Erythroblast (primary cell): ENCODE results near the gene CKB.

Source experiments
- DNase-seq, 2 experiments: peaks; one replicate each; lab custom pipeline; 2025; lab: John Stamatoyannopoulos, UW
- GATA1 ChIP-seq: IDR thresholded peaks from 2 replicates; pipeline ENCODE4 v1.6.1; 2011; ENCODE audit warnings: low read depth, mild to moderate bottlenecking, control low read depth, low read length, moderate library complexity
- POLR2A ChIP-seq: IDR thresholded peaks from 2 replicates; pipeline ENCODE4 v1.6.1; 2011; ENCODE audit warnings: mild to moderate bottlenecking, low read length

The CKB gene

DNA sequence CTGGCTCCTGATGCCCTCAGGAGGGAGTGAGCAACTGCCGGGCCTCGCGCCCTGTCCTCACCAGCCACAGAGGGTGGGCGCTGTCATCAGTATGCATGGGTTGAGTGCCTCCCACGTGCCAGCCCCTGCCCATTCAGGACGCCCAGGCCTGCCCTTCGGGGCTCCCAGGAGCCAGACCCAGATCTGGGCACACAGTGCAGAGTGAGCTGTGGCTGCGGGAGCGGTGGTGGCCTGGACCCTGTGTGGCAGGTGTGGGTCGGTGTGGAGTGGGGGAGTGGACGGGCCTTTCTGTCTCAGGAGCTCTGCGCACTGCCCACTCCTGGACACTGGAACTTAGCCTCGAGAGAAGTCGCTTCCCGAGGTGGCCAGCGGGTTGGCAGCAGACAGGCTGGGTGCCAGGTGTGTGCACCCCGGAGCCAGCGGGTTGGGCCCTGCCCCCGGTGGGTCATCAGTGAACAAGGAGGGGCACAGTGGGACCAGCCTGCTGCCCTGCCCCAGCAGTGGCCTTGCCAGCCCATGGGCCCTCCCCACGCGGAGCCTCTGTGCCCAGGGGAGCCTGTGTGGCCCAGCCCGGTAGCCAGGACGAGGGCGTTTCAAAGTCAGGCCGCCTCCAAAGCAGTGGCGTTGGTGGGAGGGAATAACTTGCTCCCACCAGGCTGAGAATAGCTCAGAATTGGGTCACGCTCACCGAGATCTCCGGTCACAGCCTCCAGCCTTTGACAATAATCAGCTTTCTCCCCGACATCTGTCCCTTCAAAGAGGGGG, 15.8 kb upstream of the CKB start:
- TF ChIP-seq POLR2A (no peak), GATA1 (no peak)

DNA sequence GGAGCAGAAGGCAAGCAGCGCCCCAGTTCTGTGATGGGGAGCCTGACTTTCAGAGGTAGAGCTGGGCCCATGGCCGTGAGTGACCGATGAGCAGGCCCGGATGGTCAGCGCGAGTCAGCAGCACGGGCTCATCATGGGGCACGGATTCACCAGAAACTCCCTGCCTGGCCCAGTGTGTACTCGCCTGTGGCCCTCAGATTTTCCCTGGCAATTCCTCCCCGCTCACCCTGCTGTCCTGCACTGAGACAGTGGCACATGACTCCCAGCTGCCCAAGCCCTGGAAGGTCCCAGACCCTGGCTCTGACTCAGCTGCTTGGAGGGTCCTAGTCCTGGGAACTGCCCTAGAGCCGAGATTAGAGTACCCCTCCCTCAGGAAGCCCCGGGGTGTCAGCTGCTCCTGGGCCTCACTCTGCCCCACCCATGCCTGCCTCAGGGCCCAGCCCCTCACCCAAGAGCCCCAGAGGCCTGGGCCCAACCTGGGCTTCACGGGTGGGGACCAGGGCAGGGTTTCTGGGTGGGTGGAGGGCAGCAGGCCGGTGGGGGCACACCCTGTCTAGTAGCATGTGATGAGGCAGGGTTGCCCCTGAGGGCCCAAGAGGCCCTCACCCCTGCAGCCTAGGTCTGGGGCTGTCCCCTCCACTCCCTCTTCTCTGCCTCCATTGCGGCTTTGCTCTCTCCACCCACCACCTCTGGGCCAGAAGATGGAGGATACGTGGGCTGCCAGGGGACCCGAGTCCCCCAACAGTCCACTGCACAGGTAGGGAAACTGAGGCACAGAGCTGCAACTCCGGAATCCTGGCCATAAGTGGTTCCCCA, 14.8 kb upstream of the CKB start:
- TF ChIP-seq GATA1 (no peak), POLR2A (peak; percentile 14)
- DNase-seq, result no peak

More for the DNA sequence above, 15.8 kb upstream of the CKB start:
- DNase-seq, result no peak

- no peak for DNase-seq
- no peak for TF ChIP-seq POLR2A
- TF ChIP-seq GATA1, result no peak
Observed at GRCh38 chr14:103536693-103537092, 14.1 kb upstream of the CKB start.

DNA sequence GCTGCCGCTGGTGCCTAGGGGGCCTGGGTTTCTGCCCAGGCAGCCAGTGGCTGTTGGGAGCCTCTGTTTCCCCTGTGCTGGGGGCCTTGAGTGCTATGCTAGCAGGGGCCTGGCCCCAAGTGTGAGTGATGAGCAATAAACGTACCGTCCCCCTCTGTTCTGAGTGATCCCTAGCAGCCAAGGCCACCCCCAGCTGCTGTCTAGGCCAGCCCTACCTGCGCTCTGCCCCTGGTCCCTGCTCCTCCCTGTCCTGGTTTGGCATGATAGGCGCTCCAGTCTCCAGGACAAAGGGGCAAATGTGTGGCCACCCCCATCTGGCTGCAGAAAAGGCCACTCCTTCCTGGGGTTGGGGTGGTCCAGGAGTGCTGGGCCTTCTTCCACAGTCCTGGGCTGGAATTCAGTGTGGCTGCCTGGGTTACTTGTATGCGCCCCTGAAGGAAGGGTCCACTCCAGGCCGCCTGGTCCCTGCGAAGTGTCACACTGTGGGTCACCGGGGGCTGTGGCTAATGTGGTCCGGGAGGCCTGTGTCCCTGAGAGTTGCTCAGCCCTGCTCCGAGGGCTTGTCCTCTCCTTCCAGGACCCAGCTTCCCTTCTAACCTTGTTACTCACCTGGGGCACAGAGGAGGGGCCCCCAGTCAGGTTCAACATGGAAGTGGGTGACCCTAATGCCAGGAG, 13.4 kb upstream of the CKB start:
- DNase-seq, result no peak
- TF ChIP-seq POLR2A (no peak), GATA1 (no peak)

- no peak for DNase-seq
- TF ChIP-seq POLR2A (no peak), GATA1 (no peak)
Observed at GRCh38 chr14:103535081-103535890, 12.7 kb upstream of the CKB start.

DNA sequence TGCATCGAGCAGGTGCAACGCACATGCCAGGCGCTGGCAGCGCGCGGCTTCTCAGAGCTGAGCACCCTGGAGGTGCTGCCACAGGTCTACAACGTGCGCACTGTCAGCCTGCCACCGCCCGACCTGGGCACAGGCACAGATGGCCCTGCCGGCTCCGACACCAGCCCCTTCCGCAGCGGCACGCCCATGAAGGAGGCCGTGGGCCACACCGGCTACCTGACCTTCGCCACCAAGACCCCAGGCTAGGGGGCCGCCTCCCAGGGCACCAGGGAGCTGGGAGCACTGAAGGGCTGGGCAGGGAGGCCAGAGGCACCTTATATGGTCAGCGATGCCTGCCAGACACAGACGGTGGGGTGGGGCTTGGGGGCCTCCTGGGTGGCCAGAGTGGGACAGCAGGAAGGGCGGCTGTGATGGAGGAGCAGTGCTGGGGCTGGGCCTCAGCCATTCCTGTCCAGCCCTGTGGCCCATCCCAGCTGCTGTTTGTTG, 12.0 kb upstream of the CKB start:
- TF ChIP-seq POLR2A, result no peak
- no peak for TF ChIP-seq GATA1
- DNase-seq, result no peak

- no peak for DNase-seq
- TF ChIP-seq GATA1 (no peak), POLR2A (no peak)
Observed at GRCh38 chr14:103533999-103534575, 11.5 kb upstream of the CKB start.

DNA sequence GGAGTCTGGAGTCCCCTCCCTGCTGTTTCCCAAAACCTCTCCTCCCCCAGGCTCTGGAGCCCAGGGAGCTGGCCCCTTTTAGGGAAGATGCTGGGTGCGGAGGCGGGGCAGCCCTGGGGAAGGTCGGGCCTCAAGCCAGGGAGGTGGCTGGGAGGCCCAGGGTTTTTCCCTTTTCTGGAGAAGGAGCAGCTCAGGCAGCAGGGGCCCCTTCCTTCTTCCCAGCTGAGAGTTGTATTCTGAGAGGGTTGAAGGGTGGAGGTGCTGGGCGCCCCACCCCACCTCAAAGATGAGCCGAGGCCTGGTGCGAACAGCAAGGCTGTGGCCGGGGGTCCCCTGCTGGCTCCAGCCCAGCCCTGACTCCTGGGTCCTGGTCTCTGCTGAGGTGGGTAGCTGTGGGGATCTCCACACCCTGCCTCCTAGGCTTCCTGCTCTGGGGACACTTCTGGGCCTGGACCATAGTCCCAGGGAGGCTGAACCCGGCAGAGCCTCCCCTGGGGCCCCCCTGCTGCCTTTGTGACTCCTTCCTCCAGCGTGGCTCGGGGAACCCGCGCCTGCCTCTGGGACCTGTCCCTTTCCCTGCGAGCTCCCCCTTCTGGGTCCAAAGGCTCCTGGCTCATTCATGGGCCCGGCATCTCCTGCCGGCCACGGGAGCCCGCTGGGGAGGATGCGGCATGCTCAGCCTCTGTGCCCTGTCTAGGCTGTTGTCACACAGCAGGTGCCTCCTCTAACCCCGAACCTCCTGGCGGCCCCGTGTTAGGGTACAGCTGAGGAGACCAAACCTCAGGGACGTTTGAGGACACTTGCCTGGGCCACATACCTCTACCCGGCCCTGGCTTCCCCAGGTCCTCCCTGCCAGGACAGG, 10.7 kb upstream of the CKB start:
- no peak for TF ChIP-seq POLR2A
- TF ChIP-seq GATA1, result no peak
- no peak for DNase-seq

DNA sequence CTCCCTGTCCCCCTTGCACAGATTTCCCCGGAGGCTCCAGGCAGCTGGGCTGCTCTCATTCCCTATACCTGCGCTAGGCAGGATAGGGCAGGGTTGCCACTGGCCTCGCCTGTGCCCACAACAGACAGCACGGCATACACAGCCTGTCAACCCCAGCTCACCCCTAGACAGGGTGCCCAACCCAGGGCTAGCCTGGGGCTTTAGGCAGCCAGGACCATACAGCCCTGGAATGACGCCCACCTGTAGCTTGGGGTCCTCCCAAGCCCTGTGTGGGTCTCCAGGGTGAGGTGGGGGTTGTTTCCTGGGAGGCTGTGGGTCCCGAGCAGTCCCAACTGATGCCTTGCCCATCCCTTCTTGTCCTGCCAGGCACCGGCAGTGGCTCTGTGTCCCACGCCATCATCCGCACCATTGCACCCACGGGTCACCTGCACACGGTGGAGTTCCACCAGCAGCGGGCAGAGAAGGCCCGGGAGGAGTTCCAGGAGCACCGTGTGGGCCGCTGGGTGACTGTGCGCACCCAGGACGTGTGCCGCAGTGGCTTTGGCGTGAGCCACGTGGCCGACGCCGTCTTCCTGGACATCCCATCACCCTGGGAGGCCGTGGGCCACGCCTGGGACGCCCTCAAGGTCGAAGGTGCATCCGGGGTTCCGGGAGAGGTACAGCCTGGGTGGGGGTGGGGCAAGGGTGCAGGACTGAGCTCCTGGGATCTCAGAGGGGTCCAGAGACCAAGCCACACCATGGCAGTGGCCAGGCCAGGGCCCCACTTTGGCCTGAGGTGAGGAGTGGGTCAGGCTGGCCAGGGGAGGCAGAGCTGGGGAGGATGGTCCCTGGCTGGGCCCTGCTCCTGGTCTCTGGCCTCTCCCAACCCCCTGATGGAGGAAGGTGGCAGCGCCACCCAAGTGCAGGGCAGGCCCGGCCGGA, 9.8 kb upstream of the CKB start:
- TF ChIP-seq POLR2A (no peak), GATA1 (no peak)
- no peak for DNase-seq

GRCh38 chr14:103531421-103532215, 9.0 kb upstream of the CKB start:
- TF ChIP-seq GATA1, result no peak
- no peak for TF ChIP-seq POLR2A
- no peak for DNase-seq

- TF ChIP-seq GATA1 (no peak), POLR2A (no peak)
- DNase-seq, result no peak
Observed at GRCh38 chr14:103530831-103531230, 8.2 kb upstream of the CKB start.

DNA sequence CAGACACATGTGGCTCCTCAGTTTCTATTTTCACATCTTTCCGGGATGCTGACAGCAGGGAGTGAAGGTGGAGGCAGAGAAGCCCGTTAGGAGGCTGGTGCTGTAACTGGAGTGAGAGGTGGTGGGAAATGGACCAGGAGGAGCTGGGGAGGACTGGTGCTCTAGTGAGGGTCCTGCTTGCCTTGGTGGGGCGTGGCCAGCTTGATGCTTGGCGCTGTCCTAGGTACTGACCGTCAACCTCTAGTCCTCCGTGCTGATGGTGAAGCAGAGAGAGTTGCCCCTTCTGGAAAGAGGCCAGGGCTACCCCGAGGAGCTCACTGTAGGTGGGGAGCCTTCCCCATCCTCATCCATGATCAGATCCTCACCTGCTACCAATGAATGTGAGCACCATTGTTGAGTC, 7.8 kb upstream of the CKB start:
- TF ChIP-seq POLR2A, result no peak
- no peak for TF ChIP-seq GATA1
- peak; percentile 56 to 61 for DNase-seq
